GM23338 (cell line): ENCODE measurements around the gene RPS2.

Source experiments
- ETS1 ChIP-seq: IDR thresholded peaks from 2 replicates; pipeline ENCODE4 v1.6.1; 2016; ENCODE audit warnings: antibody characterized with exemption
- TF ChIP-seq, protein P1 (sequence below), 2 experiments: fragments of 200-600 bp in 1 of 2; sonication (generic) in 1 of 2; conservative IDR thresholded peaks; 2 replicates each; pipeline versions ENCODE4 v1.5.1 to v1.6.1; 2016 to 2017; ENCODE audit warnings: antibody characterized with exemption in 2 of 2, low read depth in 2 of 2, mild to moderate bottlenecking in 2 of 2, moderate library complexity in 1 of 2

GRCh38 chr16:1958715-1959268, 5.8 kb downstream of the RPS2 start:
- TF ChIP-seq, protein P1, sequence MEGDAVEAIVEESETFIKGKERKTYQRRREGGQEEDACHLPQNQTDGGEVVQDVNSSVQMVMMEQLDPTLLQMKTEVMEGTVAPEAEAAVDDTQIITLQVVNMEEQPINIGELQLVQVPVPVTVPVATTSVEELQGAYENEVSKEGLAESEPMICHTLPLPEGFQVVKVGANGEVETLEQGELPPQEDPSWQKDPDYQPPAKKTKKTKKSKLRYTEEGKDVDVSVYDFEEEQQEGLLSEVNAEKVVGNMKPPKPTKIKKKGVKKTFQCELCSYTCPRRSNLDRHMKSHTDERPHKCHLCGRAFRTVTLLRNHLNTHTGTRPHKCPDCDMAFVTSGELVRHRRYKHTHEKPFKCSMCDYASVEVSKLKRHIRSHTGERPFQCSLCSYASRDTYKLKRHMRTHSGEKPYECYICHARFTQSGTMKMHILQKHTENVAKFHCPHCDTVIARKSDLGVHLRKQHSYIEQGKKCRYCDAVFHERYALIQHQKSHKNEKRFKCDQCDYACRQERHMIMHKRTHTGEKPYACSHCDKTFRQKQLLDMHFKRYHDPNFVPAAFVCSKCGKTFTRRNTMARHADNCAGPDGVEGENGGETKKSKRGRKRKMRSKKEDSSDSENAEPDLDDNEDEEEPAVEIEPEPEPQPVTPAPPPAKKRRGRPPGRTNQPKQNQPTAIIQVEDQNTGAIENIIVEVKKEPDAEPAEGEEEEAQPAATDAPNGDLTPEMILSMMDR (conservative IDR thresholded peaks at IDR 0.05; ENCODE audit: low read depth in 2 of 2), result no peak
- TF ChIP-seq ETS1, result no peak
